Head of caudate nucleus (tissue), 42 donors: ENCODE data around the gene NDRG4.
"Not testable (repeated sequence)": the region's sequence is repeated elsewhere in the genome, so short reads cannot be mapped to it uniquely, and the experiment has no call there.

Experiments
- DNase-seq, 42 donors: peaks; one replicate each; pipeline versions ENCODE4 v3.0.0 to v3.0.0-alpha.2; 2020 to 2021; ENCODE audit warnings: mixed read lengths in 7 of 42
- intact Hi-C: fragments of 100-400 bp; cut with DNase I; formaldehyde crosslinking; loops from one replicate; pipeline ENCODE4 v1.15.0; 2022

Gene NDRG4

DNA sequence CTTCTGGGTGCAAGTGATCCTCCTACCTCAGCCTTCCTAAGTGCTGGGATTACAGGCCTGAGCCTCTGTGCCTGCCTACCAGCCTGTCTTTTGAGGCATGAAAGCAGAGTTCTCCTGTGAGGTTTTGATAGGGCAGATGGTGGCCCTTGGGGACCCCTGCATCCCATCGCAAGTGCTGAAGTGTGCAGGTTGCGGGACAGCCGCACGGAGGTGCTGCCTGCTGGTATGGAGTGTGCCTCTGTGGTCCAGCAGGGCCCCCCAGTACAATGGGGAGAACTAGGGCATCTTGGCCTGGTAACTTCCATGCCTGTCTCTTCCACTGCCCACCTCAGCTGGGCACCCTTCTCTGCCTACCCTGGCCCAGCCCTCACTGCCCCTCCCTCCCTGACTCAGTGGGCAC lies 9.9 kb upstream of the NDRG4 start:
- no peak for DNase-seq
- intact Hi-C loops = no loop called here

DNA sequence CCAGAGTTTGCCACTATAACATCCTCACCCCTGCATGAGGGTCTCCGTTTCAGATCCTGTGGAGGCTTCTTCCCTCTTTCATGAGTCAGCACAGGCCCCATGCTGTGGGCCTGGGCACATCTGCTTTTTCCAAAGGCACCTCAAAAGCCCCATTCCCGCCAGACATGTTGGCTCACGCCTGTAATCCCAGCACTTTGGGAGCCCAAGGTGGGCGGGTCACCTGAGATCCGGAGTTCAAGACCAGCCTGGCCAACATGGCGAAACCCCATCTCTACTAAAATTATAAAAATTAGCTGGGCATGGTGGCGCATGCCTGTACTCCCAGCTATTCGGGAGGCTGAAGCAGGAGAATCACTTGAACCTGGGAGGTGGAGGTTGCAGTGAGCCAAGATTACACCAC lies 9.4 kb upstream of the NDRG4 start:
- DNase-seq, intact Hi-C loops: not testable (repeated sequence)

DNA sequence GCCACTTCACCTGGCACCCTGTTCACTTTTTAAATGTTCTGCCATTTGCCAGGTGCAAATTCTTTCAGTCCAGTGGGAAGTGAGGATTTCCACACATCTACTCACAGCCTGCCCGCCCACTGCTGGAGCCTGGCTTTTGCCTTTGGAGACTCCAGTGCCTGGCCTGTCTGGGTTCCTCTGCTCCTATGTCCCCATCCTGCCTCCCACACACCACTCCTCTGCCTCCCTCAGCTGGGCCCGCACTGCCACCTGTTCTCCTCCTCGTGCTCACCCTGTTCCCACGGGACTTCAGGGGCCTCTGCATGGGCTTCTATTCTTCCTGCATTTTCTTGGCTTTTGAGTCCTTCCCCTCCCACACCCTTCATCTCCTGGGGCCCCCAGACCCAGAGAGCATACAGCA lies 7.9 kb upstream of the NDRG4 start:
- intact Hi-C loops = no loop called here
- no peak for DNase-seq

DNA sequence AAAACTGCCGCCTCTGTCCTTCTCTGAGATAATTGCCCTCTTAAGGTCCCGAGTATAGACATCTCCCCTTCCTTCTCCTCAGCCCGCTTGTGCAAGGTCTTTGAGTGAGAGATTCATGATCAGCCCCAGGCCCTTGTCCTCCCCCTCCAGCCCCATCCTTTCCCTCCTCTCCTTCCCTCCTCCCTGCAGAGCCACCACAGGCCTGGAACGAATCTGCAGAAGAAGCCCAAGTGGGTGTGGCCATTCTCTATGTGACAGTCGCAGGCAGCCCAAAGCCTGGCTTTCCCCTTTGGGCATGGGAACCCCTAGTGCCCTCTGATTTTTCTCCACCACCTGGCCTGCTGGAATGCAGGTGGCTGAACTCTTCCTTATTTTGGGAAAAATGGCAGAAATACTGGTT lies 7.2 kb upstream of the NDRG4 start:
- intact Hi-C loops = no loop called here
- peak in 5 of 42 donors; percentile 33 to 59 (median 41) for DNase-seq

DNA sequence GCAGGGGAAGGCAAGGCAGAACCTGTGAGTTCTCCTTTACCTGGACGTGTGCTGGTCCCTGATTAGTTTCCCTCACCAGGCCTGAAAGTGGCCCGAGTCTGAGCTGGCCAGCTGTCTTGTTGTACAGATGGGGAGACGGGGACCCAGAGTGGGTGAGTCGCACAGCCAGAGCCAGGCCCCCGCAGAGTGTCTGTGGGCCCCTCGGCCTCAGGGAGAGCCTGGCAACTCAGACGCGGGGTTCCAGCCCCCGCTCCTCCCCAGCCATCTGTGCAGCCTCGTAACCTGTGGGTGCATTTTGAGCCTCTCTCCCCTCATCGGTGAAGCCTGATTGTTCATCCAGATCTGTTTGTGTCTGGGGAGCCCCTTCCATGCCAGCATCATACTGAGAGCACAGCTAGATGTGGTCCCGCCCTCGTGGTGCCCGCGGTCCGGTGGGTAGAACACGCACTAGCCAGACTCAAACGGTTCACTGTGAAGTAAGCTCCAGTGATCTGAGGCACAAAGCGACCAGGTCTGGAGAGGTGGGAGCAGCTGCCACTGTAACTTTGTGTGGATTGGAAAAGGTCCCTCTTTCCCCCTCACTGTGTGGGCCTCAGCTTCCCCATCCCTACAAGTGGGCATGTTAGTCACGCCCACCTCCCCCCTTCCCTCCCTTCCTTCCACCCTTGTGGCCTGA lies 6.0 kb upstream of the NDRG4 start:
- intact Hi-C loops = no loop called here
- DNase-seq = no peak

DNA sequence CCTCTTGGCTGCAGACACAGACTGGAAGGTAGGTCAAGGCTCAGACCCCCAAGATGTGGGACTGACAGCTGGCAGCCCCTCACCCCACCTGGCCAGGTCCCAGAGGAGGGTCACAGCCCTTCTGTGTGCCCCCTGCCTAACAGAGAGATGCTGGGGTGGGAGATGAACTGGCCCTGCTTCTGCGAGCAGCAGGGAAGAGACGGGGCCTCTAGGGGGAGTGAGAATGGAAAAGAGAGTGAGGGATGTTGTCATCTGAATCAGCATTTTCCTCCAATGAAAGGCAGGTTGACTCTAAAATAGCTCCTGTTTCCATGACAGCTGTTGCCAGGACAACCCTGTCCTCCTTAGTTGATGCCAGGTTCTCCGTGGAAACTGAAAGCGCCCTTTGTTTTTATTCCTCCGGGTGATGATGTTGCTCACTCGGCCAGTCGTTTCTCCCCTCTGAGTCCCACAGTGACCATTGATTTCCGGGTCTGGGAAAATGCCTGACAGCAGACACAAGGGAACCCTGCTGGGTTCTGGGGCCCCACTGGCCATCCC lies 4.9 kb upstream of the NDRG4 start:
- peak; percentile 69 to 98 (median 91) for DNase-seq
- intact Hi-C loops = loop anchor here (5.0 kb wide), 1 partner anchor 103 kb away; the partner anchor contains the start of gene GINS3

DNA sequence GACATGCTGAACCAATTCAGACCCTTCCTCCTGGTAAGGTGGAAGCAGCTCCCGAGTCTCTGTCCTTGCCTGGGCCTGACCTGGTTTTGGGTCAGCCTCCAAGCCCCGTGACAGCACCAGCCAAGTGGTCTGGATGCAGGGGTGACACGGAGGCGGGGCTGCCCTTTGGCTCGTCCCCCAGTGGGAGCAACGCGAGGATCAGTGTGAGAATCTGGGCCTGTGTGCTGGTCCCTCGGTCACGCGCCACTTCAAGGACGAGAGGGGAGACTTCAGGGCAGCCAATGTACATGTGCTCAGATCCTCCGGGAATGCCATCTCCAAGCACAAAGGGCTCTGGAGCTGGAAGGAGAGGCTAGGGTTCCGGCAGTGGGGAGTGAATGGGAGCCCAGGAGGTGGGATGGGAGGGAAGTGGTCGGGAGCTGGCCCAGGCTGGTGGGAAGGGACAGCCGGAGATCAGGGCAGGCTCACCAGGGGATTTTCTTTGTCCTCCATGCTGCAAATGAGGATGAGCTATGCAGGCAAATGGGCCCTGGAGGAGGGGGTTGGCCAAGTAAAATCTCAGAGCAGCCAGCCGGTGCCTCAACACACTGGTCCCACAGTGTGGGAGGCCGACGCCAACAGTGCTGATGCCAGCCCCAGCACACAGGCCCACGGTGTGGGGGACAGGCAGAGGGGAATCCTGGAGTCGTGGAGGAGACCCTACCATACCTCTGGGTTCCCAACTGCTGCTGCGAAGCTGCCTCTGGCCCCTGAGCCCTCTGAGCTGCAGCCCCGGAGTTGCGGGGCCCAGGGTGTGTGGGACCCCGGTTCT lies 4.2 kb upstream of the NDRG4 start:
- intact Hi-C loops = loop anchor here (5.0 kb wide), 1 partner anchor 103 kb away; the partner anchor contains the start of gene GINS3

DNA sequence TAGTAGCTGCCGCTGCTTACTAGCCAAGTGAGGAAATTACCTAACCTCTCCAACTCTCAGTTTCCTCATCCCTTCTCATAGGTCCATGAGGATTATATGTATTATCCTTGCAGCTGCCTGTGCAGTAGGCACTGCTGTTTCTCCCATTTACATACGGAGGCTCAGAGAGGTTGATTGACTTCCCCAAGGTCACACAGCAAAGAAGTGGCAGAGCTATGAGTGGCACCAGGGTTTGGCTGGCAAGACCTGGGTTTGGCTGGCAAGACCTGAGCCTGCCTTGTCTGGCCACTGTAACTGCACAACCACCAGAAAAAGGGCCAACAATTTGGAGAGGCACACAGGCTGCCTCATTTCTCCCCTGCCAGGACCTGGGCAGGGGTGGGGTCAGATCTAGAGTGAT lies 2.5 kb upstream of the NDRG4 start:
- intact Hi-C loops = loop anchor here (5.0 kb wide), 1 partner anchor 105 kb away; the partner anchor contains the start of gene GINS3
- DNase-seq = peak in 2 of 42 donors; percentile 2 to 29

More for the DNA sequence above, 4.2 kb upstream of the NDRG4 start:
- DNase-seq = peak in 40 of 42 donors; percentile 31 to 86 (median 66)

DNA sequence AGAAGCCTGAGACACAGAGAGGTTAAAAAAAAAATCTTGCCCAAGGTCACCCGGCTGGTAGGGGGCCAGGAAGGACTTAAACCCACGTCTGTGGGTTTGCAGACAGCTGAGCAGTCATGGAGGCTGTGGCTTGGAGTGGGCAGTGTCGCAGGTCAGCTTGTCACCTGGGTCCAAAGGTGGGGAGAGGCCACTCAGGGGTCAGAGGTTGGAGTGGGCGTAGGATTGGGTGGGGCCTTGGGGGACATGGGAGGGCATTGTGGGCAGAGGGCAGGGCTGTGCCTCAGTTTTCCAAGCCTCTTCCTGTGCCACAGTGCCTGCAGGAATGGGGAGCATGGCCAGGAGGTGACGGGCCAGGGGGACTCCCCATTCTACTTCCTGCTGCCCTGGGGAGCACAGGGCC lies 2.0 kb upstream of the NDRG4 start:
- intact Hi-C loops = loop anchor here (5.0 kb wide), 1 partner anchor 106 kb away; the partner anchor contains the start of gene GINS3
- DNase-seq = peak in 3 of 42 donors; percentile 1 to 21 (median 18)

DNA sequence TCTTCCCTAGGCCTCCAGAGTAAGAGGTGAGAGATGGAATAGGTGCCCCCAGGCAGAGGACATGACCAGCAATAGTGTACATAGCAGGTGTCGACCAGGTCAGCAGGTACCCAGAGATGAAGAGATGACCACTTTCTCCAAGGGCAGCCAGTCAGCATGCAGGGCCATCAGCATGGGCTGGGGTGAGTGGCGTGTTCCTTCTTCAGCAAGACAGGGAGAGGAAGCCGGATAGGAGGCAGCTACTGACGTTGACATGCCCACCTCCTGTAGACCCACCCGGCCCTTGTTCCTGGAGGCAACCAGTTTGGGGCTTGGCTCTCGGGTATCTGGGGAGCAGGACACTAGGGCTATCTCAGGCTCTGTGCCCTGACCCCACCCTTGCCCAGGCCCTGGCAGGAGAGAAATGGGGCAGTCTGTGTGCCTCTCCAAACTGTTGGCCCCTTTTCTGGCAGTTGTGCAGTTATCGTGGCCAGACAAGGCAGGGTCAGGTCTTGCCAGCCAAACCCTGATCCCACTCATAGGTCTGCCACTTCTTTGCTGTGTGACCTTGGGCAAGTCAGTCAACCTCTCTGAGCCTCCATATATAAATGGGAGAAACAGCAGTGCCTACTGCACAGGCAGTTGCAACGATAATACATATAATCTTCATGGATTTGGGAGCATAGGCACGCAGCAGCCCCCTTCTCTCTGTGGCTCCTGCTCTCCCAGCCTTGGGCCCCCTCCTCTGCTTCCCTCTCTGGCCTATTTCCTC lies 1.4 kb upstream of the NDRG4 start:
- intact Hi-C loops = loop anchor here (5.0 kb wide), 1 partner anchor 106 kb away; the partner anchor contains the start of gene GINS3
- DNase-seq = peak in 3 of 42 donors; percentile 3 to 30 (median 23)

DNA sequence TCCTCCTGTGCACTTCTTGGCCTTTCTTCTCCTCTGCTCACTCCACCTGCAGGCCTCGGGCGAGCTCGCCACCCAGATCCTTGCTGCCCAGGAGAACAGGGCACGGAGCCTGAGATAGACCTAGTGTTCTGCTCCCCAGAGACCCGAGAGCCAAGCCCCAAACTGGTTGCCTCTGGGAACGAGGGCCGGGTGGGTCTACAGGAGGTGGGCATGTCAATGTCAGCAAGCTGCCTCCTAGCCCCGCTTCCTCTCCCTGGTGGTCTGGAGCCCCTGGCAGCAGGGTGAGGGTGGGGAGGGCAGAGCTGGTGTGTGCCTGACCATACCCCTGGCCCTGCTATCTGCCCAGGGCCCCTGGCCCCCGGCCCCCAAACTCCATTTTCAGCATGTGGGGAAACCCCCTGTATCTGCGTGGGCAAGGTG lies 841 bp upstream of the NDRG4 start:
- intact Hi-C loops = loop anchor here (5.0 kb wide), 1 partner anchor 107 kb away; the partner anchor contains the start of gene GINS3
- DNase-seq = peak in 3 of 42 donors; percentile 13 to 36 (median 35)

DNA sequence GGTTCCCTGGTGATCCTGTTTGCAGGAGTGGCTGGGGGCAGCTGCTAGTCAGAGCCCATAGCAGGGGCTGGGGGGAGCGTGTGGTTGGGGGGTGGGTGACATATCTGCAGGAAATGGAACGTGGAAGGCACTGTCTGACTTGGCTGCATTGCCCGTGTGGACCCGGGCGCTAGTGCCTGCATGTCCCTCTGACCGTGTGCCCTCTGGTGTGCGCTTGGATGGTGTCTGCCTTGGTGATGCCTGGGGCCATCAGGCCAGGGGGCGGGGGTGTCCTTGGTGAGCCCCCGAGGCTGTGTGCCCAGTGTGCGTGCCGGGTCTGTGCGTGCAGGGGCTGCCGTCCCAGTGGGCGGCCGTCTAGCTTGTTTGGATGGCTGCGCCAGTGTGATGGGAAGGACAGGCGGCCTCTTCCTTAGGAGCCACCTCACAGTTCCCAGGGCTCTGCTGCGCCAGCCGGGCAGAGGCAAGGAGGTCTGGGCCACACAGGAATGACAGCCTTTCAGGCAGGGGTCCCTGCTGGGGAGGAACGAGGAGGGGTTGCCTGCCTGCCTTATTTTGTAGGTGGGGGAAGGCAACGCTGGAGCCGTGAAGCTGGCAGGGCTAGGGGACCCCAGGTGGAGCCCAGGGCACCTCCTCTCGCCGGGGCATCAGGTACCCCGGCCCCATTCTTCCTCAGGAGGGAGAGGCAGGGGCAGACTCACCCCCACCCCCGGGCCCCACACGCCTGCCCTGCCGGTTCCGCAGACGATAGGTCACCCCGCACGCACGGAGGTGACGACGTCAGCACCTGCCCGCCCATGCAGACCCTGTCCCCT lies 693 bp downstream of the NDRG4 start:
- intact Hi-C loops = no loop called here
- DNase-seq = peak in 16 of 42 donors; percentile 21 to 63 (median 46)

DNA sequence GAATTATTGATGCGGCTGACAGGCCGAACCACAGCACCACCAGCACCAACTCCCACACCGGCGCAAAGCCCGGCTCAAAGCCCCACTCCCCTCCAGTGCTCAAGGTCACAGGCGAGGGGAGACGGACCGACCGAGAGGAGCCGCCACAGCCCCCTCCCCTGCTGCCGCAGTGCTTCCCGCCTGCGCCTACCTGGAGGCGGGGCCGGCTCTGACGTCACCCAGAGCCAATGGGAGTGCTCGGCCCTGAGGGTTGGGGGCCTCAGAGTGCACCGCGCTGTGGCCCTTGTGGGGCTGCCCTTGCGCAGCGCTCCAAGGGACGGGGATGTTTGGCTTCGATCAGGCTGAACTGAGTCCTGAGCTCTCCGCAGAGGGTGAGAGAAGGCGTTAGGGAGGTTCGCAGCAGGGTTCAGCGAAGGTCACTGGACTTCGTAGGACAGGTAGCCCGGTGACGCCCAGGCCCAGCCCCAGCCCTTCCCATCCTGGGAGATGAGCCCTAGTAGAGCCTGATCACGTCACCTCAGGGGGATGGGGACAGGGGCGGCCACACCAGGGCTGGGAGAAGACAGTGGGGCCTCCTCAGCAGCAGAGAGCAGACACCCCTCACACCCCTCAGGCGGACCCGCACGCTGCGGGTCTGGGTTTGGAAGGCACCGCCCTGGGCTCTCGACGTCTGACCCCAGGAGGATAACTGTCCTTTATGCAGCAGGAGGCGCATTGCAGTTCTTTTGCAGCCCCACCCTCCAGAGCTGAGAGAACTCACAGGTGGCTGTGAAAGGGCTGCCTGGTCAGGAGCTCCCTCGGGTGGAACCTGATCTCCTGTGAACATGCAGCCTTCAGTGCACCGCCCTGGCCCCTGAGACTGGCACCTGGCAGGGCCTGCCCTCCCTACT lies 1.5 kb downstream of the NDRG4 start:
- peak; percentile 26 to 90 (median 76) for DNase-seq
- intact Hi-C loops = no loop called here

DNA sequence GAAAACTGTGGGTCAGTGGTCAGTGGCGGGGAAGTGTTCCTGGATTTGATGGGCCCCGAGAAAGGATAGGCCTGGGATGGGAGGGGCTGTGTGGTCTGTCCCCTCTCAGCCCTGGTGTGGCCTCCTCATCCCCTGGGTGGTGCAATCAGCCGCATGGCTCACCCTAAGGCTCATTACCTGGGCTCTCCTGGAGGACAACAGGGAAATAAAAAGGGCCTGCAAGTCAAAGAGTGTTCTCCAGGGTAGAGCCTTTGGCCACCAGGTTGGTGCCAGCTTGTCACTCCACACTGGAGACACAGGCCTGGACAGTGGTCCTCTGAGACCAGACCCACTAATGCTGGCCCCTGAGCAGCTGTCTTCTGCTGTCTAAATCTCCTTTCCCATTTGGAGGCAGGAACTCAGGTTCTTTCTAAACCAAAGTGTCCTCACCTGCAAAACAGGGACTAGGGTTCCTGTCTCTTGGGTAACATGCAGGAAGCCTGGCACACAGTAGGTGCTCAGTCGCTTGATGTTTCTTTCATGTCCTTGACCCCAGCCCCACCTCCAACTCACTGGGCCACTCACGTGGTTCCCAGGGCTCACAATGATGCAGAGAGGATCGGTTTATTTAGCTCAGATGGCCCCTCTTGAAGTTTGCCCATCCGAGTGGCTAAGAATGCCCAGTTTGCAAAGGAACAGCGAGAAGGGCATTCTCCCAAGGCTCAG lies 2.4 kb downstream of the NDRG4 start:
- intact Hi-C loops = no loop called here
- peak in 8 of 42 donors; percentile 2 to 32 (median 14) for DNase-seq

DNA sequence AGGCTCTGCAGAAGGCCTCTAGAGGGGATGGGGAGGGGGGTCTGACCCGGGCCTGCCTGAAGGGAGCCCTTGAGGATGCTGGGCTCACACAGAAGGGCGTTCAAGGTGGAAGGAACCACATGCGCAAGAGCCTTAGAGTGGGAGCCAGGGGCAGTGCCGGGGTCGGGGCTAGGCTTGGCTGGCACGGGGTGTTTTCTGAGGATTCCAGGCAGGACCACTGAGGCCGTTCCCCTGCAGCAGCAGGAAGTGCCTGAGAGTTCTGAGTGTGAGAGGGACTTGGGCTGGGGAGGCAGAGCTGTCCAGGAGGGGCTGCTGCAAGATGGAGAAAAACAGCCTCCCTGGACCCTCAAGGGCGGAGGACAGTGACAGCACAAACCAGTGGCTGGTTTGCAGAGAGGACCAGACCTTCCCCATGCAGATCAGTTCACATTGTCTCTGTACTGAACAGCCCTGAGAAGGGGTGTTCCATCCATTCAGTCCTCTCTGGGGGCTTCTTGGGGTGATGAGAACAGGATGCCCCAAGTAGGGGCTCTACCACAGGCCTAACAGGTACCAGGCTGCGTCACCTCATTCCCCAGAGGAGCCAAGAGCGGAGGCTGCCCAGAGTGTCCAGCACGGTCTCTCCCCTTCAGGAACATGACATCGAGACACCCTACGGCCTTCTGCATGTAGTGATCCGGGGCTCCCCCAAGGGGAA lies 3.4 kb downstream of the NDRG4 start:
- intact Hi-C loops = no loop called here
- peak in 7 of 42 donors; percentile 6 to 31 (median 20) for DNase-seq
